AG09319 (cell line): ENCODE results near the gene YBX2.

Experiments used
- DNase-seq: peaks from one replicate; pipeline ENCODE4 v3.0.0-alpha.2; 2010; ENCODE audit warnings: low read depth; ENCODE audit errors: extremely low read depth
- TF ChIP-seq, protein P1 (sequence below): IDR thresholded peaks from 2 replicates; pipeline ENCODE4 v1.5.1; 2011; ENCODE audit warnings: low read depth, mild to moderate bottlenecking, inconsistent platforms, low read length, moderate library complexity

YBX2 gene

DNA sequence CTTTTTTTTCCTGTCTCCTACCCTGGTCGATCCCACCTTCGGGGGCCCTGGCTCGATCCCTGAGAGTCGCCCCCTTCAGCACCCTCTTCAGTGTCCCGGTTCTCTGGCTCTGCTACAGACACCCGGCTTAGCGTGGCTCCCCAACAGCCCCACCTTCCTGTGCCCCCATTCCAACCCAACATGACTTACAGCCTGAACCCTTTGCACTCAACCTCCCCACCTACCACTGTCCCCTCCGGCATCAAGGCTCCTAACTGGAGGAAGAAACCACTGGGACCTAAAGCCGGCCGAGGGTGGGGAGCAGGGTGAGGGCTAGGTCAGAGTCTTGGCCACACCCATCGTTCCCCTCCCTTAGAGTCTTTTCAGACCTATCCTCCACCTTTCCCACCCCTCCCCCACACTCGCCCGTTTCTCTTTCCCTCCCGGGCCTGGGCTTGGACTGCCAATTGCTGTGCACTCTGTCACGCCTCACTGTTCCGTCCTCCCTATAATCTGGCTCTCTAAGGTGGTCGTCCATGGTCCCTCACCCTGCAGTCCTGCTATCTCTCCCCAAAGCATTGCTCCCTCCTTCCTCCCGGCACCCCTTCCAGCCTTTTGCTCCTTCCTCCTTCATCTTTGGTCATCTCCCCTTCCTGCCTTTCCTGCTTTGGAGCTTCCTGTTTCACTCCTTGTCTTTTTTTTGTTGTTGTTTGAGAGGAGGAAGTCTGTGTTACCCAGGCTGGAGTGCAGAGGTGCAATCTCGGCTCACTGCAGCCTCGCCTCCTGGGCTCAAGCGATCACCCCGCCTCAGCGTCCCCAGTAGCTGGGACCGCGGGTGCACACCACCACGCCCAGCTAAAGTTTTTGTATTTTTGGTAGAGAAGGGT is 31.3 kb downstream of the YBX2 start:
- no peak for DNase-seq
- TF ChIP-seq, protein P1, sequence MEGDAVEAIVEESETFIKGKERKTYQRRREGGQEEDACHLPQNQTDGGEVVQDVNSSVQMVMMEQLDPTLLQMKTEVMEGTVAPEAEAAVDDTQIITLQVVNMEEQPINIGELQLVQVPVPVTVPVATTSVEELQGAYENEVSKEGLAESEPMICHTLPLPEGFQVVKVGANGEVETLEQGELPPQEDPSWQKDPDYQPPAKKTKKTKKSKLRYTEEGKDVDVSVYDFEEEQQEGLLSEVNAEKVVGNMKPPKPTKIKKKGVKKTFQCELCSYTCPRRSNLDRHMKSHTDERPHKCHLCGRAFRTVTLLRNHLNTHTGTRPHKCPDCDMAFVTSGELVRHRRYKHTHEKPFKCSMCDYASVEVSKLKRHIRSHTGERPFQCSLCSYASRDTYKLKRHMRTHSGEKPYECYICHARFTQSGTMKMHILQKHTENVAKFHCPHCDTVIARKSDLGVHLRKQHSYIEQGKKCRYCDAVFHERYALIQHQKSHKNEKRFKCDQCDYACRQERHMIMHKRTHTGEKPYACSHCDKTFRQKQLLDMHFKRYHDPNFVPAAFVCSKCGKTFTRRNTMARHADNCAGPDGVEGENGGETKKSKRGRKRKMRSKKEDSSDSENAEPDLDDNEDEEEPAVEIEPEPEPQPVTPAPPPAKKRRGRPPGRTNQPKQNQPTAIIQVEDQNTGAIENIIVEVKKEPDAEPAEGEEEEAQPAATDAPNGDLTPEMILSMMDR, result no peak

DNA sequence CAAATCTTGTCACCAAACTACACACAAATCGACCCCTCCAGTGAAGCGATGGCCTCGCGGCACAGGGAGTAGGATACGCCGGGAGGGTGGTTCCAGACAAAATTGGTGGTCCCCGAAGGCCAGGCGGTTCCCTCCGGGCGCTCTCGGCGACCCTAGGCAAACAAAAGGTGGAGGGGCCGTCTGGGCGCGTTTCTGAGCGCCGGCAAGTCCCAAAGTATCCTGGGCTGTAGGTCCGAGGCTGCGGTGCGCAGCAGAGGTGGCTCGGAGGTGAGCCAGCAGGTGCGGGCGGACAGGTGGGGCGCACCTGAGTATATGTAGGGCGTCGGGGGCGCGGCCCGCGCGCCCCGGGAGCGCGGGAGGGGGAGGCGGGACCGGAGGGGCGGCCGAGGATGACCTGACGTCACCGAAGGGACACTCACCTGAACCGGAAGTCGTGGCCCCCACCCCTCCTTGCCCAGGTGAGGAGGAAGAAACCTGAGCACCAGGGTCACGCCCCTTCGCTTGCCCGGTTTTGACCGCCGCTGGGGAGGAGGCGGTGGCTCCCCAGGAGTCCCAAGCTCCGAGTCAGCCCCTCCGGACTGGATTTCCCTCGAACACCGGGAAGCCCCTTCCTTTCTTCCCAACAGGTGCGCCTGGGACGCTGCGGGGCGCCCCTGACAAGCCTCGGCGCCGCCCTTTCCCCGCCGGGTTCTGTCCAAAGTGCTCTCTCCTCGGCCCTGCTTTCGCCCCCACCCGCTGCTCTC is 32.1 kb downstream of the YBX2 start, which contains the start of gene CLDN7:
Gene CLDN7 (minus strand): TSS at position 287 of the 743 bp plus-strand sequence. CDS start 435 bp downstream, outside the sequence.
- no peak for DNase-seq
- TF ChIP-seq, protein P1, result no peak

DNA sequence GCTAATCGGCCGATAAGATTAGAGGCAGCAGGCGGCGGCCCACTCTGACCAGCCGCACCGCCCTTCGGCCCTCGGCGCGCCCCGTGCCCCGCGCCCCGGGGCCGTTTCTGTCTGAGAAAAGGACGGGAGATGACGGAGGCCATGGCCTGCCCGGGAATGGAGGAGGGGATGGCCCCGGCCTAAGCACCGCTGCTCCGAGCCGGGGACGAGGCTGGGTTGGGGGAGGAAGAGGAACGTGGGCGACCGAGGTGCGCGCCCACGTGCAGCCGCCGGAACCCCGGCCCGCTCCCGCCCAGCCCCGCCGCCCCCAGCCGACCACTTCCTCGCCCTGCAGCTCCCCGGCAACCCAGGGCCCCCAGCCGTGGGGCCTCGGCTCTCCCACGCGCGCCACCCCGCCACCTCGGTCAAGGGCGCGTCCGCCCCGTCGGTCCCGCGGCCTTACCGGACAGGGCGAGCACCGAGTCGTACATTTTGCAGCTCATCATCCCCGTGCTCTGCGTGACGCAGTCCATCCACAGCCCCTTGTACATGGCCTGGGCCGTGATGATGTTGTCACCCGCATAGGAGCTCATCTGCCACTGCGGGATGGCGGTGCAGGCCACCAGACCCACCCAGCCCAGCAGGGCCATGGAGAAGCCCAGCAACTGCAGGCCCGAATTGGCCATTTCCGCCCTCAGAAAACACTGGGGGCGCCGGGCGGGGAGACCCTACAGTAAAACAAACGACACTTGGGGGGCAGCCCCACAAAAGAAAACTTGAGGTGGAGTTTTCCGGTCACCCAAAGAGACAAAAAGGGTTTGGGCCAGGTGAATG is 32.9 kb downstream of the YBX2 start:
- no peak for DNase-seq
- TF ChIP-seq, protein P1, result no peak

DNA sequence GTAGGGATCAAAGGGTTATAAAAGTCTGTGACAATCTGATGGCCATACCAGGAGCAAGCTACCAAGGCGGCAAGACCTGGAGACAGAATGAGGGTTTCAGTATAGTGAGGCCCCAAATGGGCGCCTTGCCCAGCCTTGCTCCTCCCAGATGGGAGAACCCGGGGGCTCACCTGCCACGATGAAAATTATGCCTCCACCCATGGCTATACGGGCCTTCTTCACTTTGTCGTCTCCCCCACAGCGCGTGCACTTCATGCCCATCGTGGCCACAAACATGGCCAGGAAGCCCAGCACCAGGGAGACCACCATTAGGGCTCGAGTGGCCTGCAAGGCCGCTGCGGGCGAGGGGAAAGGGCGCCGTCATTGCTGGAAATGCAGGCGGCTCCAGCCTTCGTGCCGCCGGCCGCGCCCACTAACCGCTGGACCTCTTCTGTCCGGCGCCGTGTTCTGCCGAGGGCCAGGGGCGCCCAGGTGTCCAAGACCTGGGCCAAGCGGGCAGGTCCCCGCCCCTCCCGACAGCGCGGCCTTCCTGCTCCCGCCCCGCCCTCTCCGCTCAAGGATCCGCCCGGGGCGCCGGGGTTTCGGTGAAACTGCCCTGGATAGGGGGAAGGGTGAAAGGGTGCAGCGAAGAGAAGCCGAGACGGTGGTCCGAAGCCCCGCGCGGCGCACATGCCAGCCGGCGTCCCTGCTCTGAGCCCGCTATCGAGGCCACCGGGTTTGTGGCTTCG is 33.6 kb downstream of the YBX2 start:
- TF ChIP-seq, protein P1, result no peak
- DNase-seq, result no peak

DNA sequence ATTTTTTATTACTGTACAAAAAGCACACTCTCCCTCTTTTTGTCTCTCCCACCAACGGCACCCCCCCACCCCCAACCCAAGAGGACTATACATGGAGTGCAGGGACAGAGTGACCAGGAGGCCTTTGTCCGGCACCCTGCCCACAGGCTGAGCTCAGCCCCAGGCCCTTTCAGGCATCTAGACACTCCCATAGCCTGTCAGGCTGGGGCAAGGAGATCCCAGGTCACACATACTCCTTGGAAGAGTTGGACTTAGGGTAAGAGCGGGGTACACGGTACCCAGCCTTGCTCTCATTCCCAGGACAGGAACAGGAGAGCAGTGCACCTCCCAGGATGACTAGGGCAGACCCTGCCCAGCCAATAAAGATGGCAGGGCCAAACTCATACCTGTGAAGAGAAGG is 34.3 kb downstream of the YBX2 start:
- TF ChIP-seq, protein P1, result no peak
- DNase-seq, result no peak

DNA sequence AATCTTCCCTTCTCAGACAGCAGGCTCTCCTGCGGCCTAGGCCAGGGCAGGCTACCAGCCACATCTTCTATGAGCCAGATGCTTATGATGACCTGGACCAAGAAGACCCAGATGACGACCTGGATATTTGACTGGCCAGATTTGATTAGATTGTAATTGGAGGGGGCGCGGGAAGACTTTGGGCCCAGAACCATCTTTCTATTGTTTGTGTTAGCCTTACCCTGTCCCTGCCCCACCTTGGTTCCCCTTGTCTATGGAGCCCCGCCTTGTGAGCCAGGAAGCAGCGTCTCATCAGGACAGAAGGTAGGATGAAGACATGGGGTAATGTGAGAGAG is 34.9 kb downstream of the YBX2 start:
- no peak for DNase-seq
- TF ChIP-seq, protein P1, result no peak
